Ramos (cell line): ENCODE results near the gene CACNA1H.

Experiments
- in situ Hi-C: fragments of 300-500 bp; cut with MboI; formaldehyde crosslinking; loops from one replicate; pipeline ENCODE4 v1.14.3; 2022; ENCODE audit warnings: low sequenced_read_pairs; ENCODE audit not compliant: unreplicated experiment

Gene CACNA1H

DNA sequence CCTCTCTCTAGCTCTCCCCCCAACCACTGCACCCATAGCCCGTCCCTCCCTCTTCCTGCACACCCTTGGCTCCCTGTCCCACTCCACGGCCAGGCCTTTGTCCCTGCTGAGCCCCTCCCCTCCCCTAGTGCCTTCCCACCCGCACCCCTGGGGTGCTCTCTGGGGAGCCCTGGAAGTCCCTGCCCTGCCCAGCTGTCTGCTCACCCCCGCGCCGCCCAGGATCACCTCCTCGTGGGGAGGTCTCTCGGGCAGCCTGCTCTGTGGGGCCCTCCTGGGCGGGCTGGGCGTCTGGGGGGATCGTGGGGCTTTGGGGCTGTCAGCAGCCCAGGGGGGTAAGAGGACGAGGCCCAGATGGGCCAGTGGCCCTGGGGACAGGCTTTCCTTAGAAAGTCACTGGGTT, 18.1 kb downstream of the CACNA1H start:
- in situ Hi-C loops, result no loop called here

- in situ Hi-C loops, result no loop called here
These were observed 19.0 kb downstream of the CACNA1H start for GRCh38 chr16:1171854-1172428.

DNA sequence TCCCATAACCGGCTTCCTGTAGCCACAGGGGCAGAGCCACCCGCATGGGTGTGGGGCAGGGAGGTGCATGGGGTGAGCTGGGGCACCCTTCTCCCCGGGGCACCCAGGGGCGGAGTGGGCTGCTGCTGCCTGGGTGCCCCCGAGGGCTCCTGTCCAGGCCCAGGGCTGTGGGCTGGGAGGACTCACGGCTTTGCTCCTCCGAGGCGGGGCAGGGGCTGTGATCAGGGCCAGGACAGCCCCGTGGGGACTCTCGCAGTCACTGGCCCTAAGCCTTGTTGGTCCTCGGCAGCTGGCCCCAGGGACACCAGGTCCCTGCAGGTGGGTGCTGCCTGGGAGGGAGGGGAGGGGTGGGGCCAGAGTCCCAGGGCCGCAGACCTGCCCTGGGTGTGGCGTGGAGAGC, 19.7 kb downstream of the CACNA1H start:
- in situ Hi-C loops, result no loop called here

- in situ Hi-C loops, result no loop called here
These were observed 21.0 kb downstream of the CACNA1H start for GRCh38 chr16:1173788-1174451.

DNA sequence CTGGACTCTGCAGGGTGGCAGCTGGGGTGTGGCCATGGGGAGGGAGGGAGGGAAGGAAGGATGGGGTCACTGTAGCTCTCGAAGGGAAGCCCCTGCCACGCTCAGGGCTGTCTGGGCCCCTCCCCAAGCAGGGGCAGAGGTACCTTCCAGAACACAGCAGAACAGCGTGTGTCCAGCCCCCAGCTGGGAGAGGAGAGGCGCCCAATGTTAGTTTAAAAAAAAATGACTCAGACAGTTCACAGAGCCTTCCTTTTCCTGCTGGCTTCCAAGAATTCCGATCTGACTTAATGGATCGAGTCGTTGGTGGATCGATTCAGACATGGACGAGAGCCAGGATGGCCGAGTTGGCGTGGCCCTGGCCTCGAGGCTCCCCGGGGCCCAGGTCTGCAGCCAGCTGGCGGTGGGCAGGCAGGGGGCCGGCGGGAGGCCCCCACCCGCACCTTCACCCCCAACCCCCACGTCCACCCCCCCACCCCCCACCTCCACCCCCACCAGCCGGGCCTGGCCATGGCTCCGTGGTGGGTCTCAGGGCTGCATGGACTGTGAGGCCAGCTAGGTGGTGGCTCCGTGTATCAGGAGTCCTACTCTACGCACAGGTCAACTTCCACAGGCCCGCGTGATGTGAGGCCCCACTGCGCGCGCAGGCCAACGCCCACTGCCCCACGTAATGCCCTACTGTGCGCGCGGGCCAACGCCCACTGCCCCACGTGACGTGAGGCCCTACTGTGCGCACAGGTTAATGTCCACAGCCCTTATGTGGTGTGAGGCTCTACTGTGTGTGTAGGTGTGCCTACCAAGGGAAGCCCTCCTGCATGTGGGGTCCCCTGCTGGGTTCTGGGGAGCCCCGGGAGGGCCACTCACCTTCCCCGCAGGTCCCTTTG, 21.8 kb downstream of the CACNA1H start:
- in situ Hi-C loops, result no loop called here

GRCh38 chr16:1175566-1176279, 22.8 kb downstream of the CACNA1H start:
- in situ Hi-C loops, result no loop called here

- in situ Hi-C loops, result no loop called here
These were observed 23.5 kb downstream of the CACNA1H start for GRCh38 chr16:1176280-1176897.

GRCh38 chr16:1177053-1177452, 24.1 kb downstream of the CACNA1H start:
- in situ Hi-C loops, result no loop called here

GRCh38 chr16:1177750-1178149, 24.8 kb downstream of the CACNA1H start:
- in situ Hi-C loops, result no loop called here

GRCh38 chr16:1178295-1178910, 25.5 kb downstream of the CACNA1H start:
- in situ Hi-C loops, result no loop called here

DNA sequence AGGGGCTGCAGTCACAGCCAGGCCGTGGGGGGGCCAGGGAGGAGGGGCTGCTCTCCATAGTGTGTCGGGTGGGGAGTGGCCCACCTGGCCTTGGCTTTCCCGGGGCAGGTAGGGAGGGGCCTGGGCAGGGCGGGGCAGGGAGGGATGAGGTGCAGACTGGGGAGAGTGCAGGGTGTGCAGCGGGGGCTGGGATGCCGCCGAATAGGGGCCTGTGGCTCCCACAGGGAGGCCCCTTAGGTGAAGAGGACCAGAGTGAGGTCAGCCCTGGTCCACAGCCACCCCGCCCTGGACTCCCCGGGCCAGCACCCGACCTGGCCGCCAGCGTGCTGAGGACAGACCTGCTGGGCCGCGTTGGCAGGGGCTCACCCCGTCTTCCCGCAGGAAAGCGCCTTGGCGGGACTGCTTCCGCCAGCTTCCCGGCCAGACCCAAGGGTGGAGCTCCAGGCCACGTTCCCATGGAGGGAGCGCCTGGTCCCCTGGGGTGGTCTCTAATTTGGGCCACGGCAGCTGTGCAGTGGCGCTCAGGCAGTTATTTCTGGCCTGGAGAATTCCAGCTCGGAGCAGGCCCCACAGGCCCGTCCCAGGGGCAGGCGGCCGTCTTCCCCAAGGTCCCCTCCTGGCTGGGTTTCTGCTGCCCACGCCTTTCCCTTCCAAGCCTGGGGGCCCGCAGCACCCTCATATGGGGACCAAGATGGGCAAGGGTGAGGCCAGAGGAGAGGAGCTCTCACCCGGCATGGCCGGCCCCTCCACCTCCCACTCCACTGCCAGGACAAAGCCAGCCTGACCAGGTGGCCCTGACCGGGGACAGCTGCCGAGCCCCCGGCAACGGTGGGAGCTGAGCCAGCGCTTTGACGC, 27.9 kb downstream of the CACNA1H start:
- in situ Hi-C loops, result no loop called here

DNA sequence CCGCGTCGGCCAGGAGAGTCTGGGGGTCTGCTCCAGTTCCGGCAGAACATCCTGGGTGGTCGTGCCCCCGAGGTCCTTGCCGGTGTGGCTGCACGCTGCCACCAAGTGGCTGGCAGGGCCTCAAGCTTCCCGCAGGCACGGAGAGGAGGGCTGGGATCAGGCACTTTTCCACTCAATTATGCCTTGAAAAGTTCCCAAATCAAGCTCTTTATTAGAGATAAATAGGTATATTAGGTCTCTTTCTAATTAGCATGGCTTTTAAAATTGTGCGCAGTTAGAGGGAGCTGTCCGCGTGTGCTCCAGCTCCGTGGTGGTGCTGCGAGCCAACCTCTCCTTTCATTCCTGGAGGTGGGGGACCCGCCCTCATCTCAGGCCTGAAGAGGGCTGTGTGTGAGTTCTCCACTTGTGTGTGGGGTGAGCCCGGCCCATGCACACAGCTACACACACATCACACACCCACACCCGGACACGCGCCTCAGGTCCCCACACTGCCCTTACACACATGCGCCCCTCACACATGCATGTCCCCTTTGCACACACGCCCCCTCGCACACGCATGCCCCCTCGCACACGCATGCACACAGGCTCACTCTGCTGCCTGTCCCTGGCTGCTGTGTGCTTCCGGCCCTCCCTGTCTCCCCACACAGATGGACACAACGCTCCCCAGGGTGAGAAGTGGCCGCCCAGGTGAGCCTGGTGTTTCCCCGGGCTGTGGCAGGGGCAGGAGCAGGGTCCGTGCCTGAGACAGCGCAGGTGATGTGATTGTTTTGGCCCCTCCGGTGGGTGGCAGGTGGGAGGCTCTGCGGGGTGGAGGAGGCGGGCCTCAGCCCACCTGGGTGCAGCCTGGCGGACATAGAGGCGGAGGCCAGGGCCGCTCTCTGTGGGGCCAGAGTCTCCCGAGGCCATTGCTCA, 28.8 kb downstream of the CACNA1H start:
- in situ Hi-C loops, result no loop called here

DNA sequence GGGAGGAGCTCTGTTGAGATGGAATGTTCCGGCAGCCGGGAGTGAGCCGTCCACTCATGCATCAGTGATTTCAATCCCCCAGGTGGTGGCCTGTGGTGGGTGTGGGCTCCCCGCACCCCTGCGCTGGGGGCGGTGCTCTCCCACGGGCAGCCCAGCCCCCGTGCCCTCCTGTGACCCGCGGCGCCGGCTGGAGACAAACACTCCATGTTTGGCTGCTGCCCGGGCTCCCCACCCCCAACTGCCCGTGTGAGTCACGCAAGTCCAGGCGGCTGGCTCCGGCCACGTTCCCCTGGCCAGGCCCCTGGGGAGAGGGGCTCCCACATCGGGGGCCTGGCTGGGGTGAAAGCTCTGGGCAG, 29.4 kb downstream of the CACNA1H start:
- in situ Hi-C loops, result no loop called here

GRCh38 chr16:1182950-1183907, 30.3 kb downstream of the CACNA1H start:
- in situ Hi-C loops, result no loop called here

- in situ Hi-C loops, result no loop called here
These were observed 31.4 kb downstream of the CACNA1H start for GRCh38 chr16:1184156-1184868.

- in situ Hi-C loops, result no loop called here
These were observed 32.1 kb downstream of the CACNA1H start for GRCh38 chr16:1184980-1185379.
